GM12864 (cell line): ENCODE results near the gene TMEM145.

ENCODE experiments used
- DNase-seq: peaks from one replicate; pipeline ENCODE4 v3.0.0-alpha.2; 2011; ENCODE audit warnings: low read depth
- H3K4me3 ChIP-seq: 2 replicates; pipeline ENCODE4 v1.5.1; 2011; ENCODE audit warnings: mild to moderate bottlenecking, low read depth, low read length, control low read depth
- TF ChIP-seq, protein P1 (sequence below): IDR thresholded peaks from 2 replicates; pipeline ENCODE4 v1.5.1; 2011; ENCODE audit warnings: low read depth, mild to moderate bottlenecking, moderate library complexity, low read length, control low read depth, inconsistent platforms; ENCODE audit errors: missing control alignments

The TMEM145 gene

DNA sequence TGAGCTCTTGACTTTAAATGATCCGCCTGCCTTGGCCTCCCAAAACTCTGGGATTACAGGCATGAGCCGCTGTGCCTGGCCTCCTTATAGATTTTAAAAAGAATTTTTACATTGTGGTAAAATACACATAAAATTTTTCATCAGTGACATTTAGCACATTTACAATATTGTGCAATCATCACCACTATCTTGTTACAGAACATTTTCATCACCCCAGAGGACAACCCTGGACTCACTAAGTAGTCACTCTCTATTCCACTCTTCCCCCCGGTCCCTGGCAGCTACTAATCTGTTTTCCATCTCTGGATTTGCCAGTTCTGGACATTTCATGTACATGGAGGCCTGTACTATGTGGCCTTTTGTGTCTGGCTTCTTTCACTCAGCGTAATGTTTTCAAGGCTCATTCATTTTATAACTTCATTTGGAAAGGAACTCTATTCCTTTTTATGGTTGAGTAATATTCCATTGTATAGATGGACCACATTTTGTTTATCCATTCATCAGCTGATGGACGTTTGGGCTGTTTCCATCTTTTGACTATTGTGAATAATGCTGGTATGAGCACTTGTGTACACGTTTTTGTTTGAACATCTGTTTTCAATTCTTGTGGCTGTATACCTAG is 32.2 kb downstream of the TMEM145 start:
- TF ChIP-seq, protein P1, sequence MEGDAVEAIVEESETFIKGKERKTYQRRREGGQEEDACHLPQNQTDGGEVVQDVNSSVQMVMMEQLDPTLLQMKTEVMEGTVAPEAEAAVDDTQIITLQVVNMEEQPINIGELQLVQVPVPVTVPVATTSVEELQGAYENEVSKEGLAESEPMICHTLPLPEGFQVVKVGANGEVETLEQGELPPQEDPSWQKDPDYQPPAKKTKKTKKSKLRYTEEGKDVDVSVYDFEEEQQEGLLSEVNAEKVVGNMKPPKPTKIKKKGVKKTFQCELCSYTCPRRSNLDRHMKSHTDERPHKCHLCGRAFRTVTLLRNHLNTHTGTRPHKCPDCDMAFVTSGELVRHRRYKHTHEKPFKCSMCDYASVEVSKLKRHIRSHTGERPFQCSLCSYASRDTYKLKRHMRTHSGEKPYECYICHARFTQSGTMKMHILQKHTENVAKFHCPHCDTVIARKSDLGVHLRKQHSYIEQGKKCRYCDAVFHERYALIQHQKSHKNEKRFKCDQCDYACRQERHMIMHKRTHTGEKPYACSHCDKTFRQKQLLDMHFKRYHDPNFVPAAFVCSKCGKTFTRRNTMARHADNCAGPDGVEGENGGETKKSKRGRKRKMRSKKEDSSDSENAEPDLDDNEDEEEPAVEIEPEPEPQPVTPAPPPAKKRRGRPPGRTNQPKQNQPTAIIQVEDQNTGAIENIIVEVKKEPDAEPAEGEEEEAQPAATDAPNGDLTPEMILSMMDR, result no peak
- DNase-seq, result no peak

DNA sequence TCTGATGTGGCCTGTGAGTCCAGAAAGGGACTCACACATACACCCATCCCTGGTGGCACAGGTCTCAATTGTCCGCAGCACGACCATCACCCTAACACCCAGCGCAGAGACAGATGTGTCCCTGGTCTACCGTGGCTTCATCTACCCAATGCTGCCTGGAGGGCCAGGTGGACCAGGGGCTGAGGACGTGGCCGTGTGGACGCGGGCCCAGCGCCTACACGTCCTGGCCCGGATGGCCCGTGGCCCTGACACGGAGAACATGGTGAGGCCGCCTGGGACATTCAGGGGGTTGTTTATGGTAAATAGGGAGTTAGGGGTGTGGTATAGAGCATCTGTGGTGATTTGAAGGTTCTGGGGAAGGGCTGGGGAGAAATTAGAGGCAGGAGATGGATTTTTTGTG is 35.1 kb downstream of the TMEM145 start:
- DNase-seq, result no peak
- H3K4me3 ChIP-seq, result no peak overlapping the region
- TF ChIP-seq, protein P1, result no peak

More for the DNA sequence above, 32.2 kb downstream of the TMEM145 start:
- no peak overlapping the region for H3K4me3 ChIP-seq

DNA sequence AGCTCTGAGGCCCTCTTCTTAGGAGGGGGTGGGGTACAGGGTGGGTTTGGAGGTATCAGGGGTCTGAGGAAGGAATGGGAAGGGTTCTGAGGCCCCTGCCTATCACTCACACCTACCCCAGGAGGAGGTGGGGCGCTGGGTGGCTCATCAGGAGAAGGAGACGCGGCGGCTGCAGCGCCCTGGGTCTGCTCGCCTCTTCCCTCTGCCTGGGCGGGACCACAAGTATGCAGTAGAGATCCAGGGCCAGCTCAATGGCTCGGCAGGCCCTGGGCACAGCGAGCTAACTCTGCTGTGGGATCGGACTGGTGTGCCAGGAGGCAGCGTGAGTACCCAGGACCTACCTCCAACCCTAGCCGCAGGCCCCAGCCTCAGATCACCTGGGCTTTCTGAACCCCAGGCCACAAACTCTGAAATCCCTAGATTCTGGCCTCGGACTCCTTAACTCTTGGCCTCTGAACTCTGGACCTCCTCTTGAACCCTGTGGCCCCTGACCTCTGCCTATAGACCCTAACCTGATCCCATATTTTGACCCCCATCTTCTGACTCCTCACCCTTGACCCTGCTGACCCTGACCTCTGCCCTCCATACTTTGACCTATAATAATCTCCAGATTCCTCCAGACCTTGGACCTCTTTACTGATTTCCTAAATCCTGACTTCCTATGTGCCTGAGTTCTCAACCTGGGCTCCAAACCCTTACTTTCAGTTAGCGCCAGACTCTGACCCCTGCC is 36.4 kb downstream of the TMEM145 start:
- DNase-seq, result no peak
- H3K4me3 ChIP-seq, result no peak overlapping the region
- TF ChIP-seq, protein P1, result no peak

DNA sequence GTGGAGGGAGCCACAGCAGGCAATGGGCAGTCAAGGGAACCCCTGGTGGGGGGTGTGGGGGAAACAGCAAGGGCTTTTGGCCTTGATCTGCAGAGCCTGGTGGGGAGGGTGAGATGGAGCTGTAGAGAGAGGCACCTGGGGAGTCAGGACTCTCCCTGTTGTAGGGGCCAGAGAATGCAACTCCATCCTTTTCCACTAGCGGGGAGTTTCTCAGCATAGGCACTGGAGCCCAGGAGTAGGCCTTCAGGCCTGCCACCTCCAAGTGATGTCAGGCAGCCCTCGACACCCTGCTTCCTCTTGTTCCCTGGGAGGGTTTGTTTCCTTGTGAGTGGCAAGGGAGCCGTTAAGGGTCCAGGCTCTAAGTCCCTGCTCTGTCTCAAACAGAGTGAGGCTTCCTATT is 37.3 kb downstream of the TMEM145 start:
- no peak for DNase-seq
- no peak overlapping the region for H3K4me3 ChIP-seq
- TF ChIP-seq, protein P1, result no peak

DNA sequence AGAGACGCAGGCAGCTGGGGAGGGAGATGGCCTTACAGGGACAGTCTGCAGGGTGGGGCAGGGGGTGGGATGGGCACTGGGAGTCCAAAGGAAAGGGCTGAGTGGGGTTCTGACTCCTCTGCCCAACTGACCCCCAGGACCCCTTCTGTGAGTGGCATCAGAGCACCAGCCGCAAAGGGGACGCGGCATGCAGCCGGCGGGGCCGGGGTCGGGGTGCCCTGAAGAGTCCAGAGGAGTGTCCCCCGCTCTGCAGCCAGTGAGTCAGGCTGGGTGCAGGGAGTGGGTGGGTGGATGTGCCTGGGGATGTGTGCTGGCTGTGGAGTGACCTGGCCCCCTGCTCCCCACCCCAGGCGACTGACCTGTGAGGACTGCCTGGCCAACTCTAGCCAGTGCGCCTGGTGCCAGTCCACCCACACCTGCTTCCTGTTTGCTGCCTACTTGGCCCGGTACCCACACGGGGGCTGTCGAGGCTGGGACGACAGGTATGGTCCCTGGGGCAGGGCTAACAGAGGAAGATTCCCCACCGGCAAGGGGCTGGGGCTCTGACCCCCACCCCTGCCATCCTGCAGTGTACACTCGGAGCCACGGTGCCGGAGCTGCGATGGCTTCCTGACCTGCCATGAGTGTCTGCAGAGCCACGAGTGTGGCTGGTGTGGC is 38.1 kb downstream of the TMEM145 start:
- TF ChIP-seq, protein P1, result no peak
- DNase-seq, result no peak
- no peak overlapping the region for H3K4me3 ChIP-seq

DNA sequence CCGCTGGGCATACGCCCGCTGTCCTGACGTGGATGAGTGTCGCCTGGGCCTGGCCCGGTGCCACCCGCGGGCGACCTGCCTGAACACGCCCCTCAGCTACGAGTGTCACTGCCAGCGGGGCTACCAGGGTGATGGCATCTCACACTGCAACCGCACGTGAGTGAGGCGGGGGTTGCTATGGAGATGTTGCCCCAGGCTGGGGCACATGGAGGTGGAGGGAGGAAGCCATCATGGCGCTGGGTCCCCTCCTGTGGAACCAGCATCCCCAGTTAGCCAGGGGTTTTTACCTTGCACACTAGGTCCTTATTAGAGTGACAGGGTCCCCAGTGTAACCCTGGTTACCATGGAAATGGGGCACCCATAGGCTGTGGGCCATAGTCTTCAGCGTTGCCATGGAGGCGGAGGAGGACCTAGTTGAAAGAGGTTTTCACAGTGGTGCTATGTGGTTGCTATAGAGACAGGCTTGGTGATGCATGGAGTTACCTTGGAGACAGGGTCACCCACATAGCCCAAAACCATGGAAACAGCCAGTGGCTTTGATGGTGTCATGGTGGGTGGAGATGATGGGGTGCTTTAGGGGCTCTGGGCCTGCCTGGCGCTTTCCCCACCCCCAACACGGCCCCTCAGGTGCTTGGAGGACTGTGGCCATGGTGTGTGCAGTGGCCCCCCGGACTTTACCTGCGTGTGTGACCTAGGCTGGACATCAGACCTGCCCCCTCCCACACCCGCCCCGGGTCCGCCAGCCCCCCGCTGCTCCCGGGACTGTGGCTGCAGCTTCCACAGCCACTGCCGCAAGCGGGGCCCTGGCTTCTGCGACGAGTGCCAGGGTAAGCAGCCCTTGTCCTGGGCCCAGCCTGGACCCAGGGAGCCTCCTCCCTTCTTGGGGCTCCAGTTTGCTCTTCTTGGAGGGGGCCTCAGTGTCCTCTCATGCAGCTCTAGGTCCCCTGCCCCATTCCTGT is 39.5 kb downstream of the TMEM145 start:
- H3K4me3 ChIP-seq, result no peak overlapping the region
- no peak for DNase-seq
- TF ChIP-seq, protein P1, result no peak
